Trophoblast cell (in vitro differentiated cells and primary cell): Measurements from ENCODE around the gene MCMBP.

ENCODE experiments used
- DNase-seq, 2 donors: peaks; one replicate each; pipeline ENCODE4 v3.0.0-alpha.2; 2016
- H2AFZ ChIP-seq: 2 replicates; pipeline ENCODE4 v1.6.1; 2013; ENCODE audit warnings: low read length, moderate library complexity, mild to moderate bottlenecking; ENCODE audit not compliant: insufficient read depth, poor library complexity
- H2AK5ac ChIP-seq: 2 replicates; pipeline ENCODE4 v1.6.1; 2013; ENCODE audit warnings: mild to moderate bottlenecking, low read length
- H2BK120ac ChIP-seq: 2 replicates; pipeline ENCODE4 v1.6.1; 2013; ENCODE audit warnings: low read length, mild to moderate bottlenecking, moderate library complexity; ENCODE audit not compliant: insufficient read depth, poor library complexity
- H2BK12ac ChIP-seq: 2 replicates; pipeline ENCODE4 v1.6.1; 2013; ENCODE audit warnings: mild to moderate bottlenecking, low read length, moderate library complexity
- H2BK5ac ChIP-seq: 2 replicates; pipeline ENCODE4 v1.6.1; 2013; ENCODE audit warnings: low read length, low read depth, moderate library complexity, mild to moderate bottlenecking; ENCODE audit not compliant: poor library complexity
- H3K14ac ChIP-seq: 2 replicates; pipeline ENCODE4 v1.6.1; 2013; ENCODE audit warnings: mild to moderate bottlenecking, low read length
- H3K18ac ChIP-seq: 2 replicates; pipeline ENCODE4 v1.6.1; 2013; ENCODE audit warnings: mild to moderate bottlenecking, low read length
- H3K23ac ChIP-seq: 2 replicates; pipeline ENCODE4 v1.6.1; 2013; ENCODE audit warnings: low read length
- H3K27ac ChIP-seq: 2 replicates; pipeline ENCODE4 v1.5.1; 2013; ENCODE audit warnings: low read depth, mild to moderate bottlenecking, inconsistent platforms, low read length, moderate library complexity
- H3K27me3 ChIP-seq: 2 replicates; pipeline ENCODE4 v1.6.1; 2013; ENCODE audit warnings: inconsistent platforms, mild to moderate bottlenecking, low read length, moderate library complexity; ENCODE audit not compliant: insufficient read depth
- H3K36me3 ChIP-seq, 2 experiments: 1 replicate in 1 of 2; 2 replicates in 1 of 2; pipeline ENCODE4 v1.6.1; 2013; ENCODE audit warnings: low read length in 2 of 2, mild to moderate bottlenecking in 2 of 2, moderate library complexity in 1 of 2; ENCODE audit not compliant: insufficient read depth in 2 of 2, control insufficient read depth in 1 of 2
- H3K4ac ChIP-seq: 2 replicates; pipeline ENCODE4 v1.6.1; 2013; ENCODE audit warnings: low read depth, mild to moderate bottlenecking, low read length, moderate library complexity
- H3K4me1 ChIP-seq, 2 experiments: 1 replicate in 1 of 2; 2 replicates in 1 of 2; pipeline ENCODE4 v1.6.1; 2013; ENCODE audit warnings: low read length in 2 of 2, mild to moderate bottlenecking in 2 of 2, moderate library complexity in 1 of 2; ENCODE audit not compliant: insufficient read depth in 2 of 2, control insufficient read depth in 1 of 2
- H3K4me2 ChIP-seq: 2 replicates; pipeline ENCODE4 v1.6.1; 2013; ENCODE audit warnings: inconsistent platforms, mild to moderate bottlenecking, low read length, moderate library complexity
- H3K4me3 ChIP-seq: 2 replicates; pipeline ENCODE4 v1.5.1; 2013; ENCODE audit warnings: mild to moderate bottlenecking, low read depth, low read length, inconsistent platforms
- H3K79me1 ChIP-seq: one replicate; pipeline ENCODE4 v1.6.1; 2013; ENCODE audit warnings: low read length
- H3K79me2 ChIP-seq: 2 replicates; pipeline ENCODE4 v1.6.1; 2013; ENCODE audit warnings: low read length, mild to moderate bottlenecking; ENCODE audit not compliant: control insufficient read depth, insufficient read depth, poor library complexity
- H3K9ac ChIP-seq: 2 replicates; pipeline ENCODE4 v1.6.1; 2013; ENCODE audit warnings: mild to moderate bottlenecking, low read length
- H3K9me3 ChIP-seq: 2 replicates; pipeline ENCODE4 v1.6.1; 2013; ENCODE audit warnings: low read depth, mild to moderate bottlenecking, control low read depth, inconsistent platforms, low read length; ENCODE audit not compliant: insufficient read depth
- H4K12ac ChIP-seq: 2 replicates; pipeline ENCODE4 v1.6.1; 2013; ENCODE audit warnings: low read depth, mild to moderate bottlenecking, low read length, moderate library complexity
- H4K8ac ChIP-seq: 2 replicates; pipeline ENCODE4 v1.6.1; 2013; ENCODE audit warnings: low read depth, mild to moderate bottlenecking, low read length, moderate library complexity
- H4K91ac ChIP-seq: one replicate; pipeline ENCODE4 v1.6.1; 2013; ENCODE audit warnings: low read depth, mild to moderate bottlenecking, low read length, moderate library complexity
- WGBS: extraction: QIAGEN DNeasy Blood & Tissue Kit; methylation state at CpG from one replicate; pipeline ENCODE4 v1.1.7; 2013; ENCODE audit warnings: missing lambda C conversion rate; ENCODE audit not compliant: insufficient read length, insufficient coverage; ENCODE audit errors: extremely low coverage; 5-methylcytosine and 5-hydroxymethylcytosine counted together

Gene MCMBP

GRCh38 chr10:119824299-119824698, 48.3 kb downstream of the MCMBP start:
- Histone ChIP-seq H3K27me3 (no peaks in the 10 kb centered on the region), H2BK5ac (no peak overlapping the region), H3K9me3 (no peaks in the 10 kb centered on the region), H3K36me3 (peaks cover 8 to 14% of the 10 kb centered on the region in 2 experiments), H3K23ac (no peak overlapping the region), H3K4me1 (no peaks in the 10 kb centered on the region), H3K9ac (peak overlapping the region; percentile 67), H2BK120ac (no peak overlapping the region), H3K4ac (no peak overlapping the region), H3K4me3 (no peak overlapping the region), H3K4me2 (no peak overlapping the region), H3K79me1 (no peaks in the 10 kb centered on the region), H3K14ac (no peak overlapping the region), H3K18ac (no peak overlapping the region), H4K91ac (no peak overlapping the region), H4K12ac (no peak overlapping the region), H2BK12ac (no peak overlapping the region), H2AK5ac (no peak overlapping the region), H3K79me2 (no peaks in the 10 kb centered on the region), H3K27ac (no peak overlapping the region), H2AFZ (no peak overlapping the region), H4K8ac (no peak overlapping the region)
- no peak for DNase-seq
- no CpG with 5 or more reads among the region's 3 CpGs for WGBS

- no CpG with 5 or more reads among the region's 4 CpGs for WGBS
- H2AK5ac ChIP-seq, result no peak overlapping the region
- H2BK120ac ChIP-seq, result no peak overlapping the region
- H3K4ac ChIP-seq, result no peak overlapping the region
- H2BK5ac ChIP-seq, result no peak overlapping the region
- H3K27ac ChIP-seq, result no peak overlapping the region
- H3K36me3 ChIP-seq, result peaks cover 6 to 7% of the 10 kb centered on the region in 2 experiments
- no peaks in the 10 kb centered on the region for H3K27me3 ChIP-seq
- peaks cover 4% of the 10 kb centered on the region for H3K79me1 ChIP-seq
- H3K4me3 ChIP-seq, result no peak overlapping the region
- no peak overlapping the region for H2AFZ ChIP-seq
- H3K14ac ChIP-seq, result no peak overlapping the region
- no peaks in the 10 kb centered on the region for H3K9me3 ChIP-seq
- no peak overlapping the region for H2BK12ac ChIP-seq
- no peak overlapping the region for H3K23ac ChIP-seq
- no peaks in the 10 kb centered on the region for H3K4me1 ChIP-seq
- no peak overlapping the region for H3K9ac ChIP-seq
- H4K8ac ChIP-seq, result no peak overlapping the region
- H4K12ac ChIP-seq, result no peak overlapping the region
- no peaks in the 10 kb centered on the region for H3K79me2 ChIP-seq
- no peak overlapping the region for H3K4me2 ChIP-seq
- no peak overlapping the region for H4K91ac ChIP-seq
- no peak overlapping the region for H3K18ac ChIP-seq
- DNase-seq, result no peak
These were observed 51.5 kb downstream of the MCMBP start for GRCh38 chr10:119821182-119821581.

- peak overlapping the region; percentile 67 for H3K4me3 ChIP-seq
- no peaks in the 10 kb centered on the region for H3K27me3 ChIP-seq
- peak overlapping the region; percentile 63 for H3K18ac ChIP-seq
- no peaks in the 10 kb centered on the region for H3K79me2 ChIP-seq
- DNase-seq, result peak in 1 of 2 donors; percentile 23
- peak overlapping the region; percentile 69 for H3K4me2 ChIP-seq
- H2AFZ ChIP-seq, result no peak overlapping the region
- no peak overlapping the region for H2BK12ac ChIP-seq
- H3K27ac ChIP-seq, result peak overlapping the region; percentile 31
- H3K4me1 ChIP-seq, result no peaks in the 10 kb centered on the region
- peak overlapping the region; percentile 16 for H2BK120ac ChIP-seq
- no peak overlapping the region for H2AK5ac ChIP-seq
- peak overlapping the region; percentile 47 for H4K12ac ChIP-seq
- peak overlapping the region; percentile 57 for H4K91ac ChIP-seq
- WGBS, result no CpG with 5 or more reads among the region's 10 CpGs
- H3K14ac ChIP-seq, result peak overlapping the region; percentile 24
- H2BK5ac ChIP-seq, result peak overlapping the region; percentile 34
- no peaks in the 10 kb centered on the region for H3K9me3 ChIP-seq
- H3K79me1 ChIP-seq, result peaks cover 4% of the 10 kb centered on the region
- peak overlapping the region; percentile 48 for H4K8ac ChIP-seq
- H3K9ac ChIP-seq, result peak overlapping the region; percentile 68
- H3K23ac ChIP-seq, result no peak overlapping the region
- peak overlapping the region; percentile 65 for H3K4ac ChIP-seq
- H3K36me3 ChIP-seq, result peaks cover 4 to 11% of the 10 kb centered on the region in 2 experiments
These were observed 53.8 kb downstream of the MCMBP start for GRCh38 chr10:119818889-119819270.

DNA sequence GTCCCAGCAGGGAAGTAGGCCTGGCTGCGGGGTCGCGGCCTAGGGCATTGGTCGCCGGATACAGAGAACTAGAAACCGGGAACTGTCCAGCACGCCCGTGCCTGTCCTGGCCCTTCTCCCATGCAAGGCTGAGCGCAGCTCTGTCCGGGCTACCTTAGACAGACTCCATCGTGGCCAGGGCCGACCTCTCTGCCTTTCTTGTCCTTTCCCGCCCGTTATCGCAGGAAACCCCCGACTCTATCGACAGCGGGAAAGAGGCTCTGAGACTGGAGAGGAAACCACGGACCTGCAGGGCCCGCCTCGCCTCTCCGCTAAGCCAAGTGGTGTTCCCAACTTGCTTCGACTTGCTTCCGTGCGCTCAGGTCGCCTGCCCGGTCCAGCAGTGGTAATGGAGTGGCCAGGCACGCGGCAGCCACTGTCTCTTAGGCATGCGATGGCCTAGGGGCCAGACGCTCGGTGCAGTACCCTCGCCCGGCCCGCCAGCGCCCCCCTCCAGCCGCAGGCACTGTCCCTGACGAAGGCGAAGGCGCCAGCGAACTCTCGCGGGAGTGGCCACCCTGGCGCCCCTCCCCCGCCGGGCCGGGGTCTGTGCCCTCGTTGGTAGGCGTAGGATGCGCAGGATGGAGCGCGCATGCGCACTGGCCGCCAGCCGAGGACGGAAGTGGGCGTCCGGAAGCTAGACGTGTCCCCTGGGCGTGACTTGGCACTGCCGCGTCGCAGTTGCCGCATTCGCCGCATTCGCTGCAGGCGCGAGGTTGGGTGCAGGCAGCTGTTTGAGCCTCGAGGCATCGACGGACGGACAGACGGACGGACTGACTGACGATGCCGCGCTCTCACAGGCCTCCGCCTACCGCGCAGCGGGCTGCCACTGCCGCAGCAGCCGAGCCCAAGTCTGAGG, 54.4 kb downstream of the MCMBP start:
- no peak overlapping the region for H2BK12ac ChIP-seq
- H2BK120ac ChIP-seq, result peak overlapping the region; percentile 16
- H4K8ac ChIP-seq, result peak overlapping the region; percentile 48
- peak overlapping the region; percentile 68 for H3K9ac ChIP-seq
- no peaks in the 10 kb centered on the region for H3K4me1 ChIP-seq
- peaks cover 4% of the 10 kb centered on the region for H3K79me1 ChIP-seq
- peak overlapping the region; percentile 63 for H3K18ac ChIP-seq
- H3K27me3 ChIP-seq, result no peaks in the 10 kb centered on the region
- peak overlapping the region; percentile 69 for H3K4me2 ChIP-seq
- H3K9me3 ChIP-seq, result no peaks in the 10 kb centered on the region
- H3K27ac ChIP-seq, result peak overlapping the region; percentile 61
- H3K23ac ChIP-seq, result no peak overlapping the region
- peaks cover 4 to 10% of the 10 kb centered on the region in 2 experiments for H3K36me3 ChIP-seq
- peak overlapping the region; percentile 65 for H3K4ac ChIP-seq
- H3K14ac ChIP-seq, result peak overlapping the region; percentile 47
- no peaks in the 10 kb centered on the region for H3K79me2 ChIP-seq
- H4K91ac ChIP-seq, result peak overlapping the region; percentile 57
- H2AK5ac ChIP-seq, result no peak overlapping the region
- peak overlapping the region; percentile 67 for H3K4me3 ChIP-seq
- no CpG with 5 or more reads among the region's 84 CpGs for WGBS
- DNase-seq, result peak; percentile 86 to 88
- peak overlapping the region; percentile 47 for H4K12ac ChIP-seq
- H2BK5ac ChIP-seq, result peak overlapping the region; percentile 34
- peak overlapping the region; percentile 37 for H2AFZ ChIP-seq
